Measurements from ENCODE around the gene COL6A3. TPM values are rescaled to one million over a fixed set of nuclear protein-coding genes. Genes with fewer than 3 reads are reported as not detected.

COL6A3 gene
- total and polyA plus RNA-seq, 7 donors: 15.5 to 75.2 (median 59.1) TPM

DNA sequence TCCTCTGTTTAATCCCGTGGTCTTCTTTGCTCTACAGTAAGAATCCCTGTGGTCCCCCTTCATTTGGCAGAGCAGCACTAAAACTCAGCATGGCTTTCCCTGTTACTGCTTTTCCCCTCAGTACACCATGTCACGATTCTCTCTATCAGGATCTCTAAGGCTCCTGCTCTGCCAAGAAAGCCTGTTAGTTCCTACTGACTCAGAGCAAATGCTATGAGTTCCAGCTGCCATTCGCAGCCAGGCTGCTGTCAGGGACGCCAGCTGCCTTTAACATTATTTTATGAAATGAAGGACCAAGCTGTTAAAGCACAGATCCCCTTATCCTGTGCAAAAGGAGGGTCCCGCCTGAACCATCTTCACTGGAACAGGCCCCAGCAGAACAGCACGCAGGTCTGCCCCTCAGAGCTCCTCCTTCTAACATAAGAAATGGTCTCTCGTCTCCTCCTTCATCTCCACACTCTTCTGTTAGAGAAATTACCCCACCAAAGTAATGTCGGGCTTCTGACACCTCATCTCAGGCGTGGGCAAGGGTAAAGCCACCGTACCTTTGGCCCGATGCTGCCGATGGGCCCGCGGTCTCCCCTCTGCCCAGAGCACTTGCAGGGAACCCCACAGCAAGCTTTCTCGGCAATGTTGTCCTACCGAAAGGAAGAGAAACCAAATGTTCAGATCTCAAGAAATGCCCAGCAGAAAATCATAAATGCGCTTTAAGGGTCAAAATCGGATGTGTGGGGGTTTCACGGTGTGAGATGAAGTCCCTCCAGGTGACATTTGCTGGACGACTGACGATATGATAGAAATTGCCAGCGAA lies 52.6 kb downstream of the COL6A3 start:
- peak in 2 of 4 donors; percentile 32 to 56 for ATAC-seq
- no peak for DNase-seq
- WGBS, 3 donors: 74 to 83% (median 75%) methylated on average over 22 of the region's 22 CpGs
- Histone ChIP-seq H3K4me1 (no peaks in the 10 kb centered on the region), H3K27ac (no peak overlapping the region), H3K27me3 (ENCODE audit: insufficient read depth in 3 of 3, low read length in 2 of 3) (no peaks in the 10 kb centered on the region), H3K9me3 (no peaks in the 10 kb centered on the region), H3K4me3 (no peak overlapping the region), H3K36me3 (ENCODE audit: insufficient read depth in 1 of 2, low read depth in 1 of 2) (no peaks in the 10 kb centered on the region)
- intact Hi-C loops (cut with DNase I): no loop called here
- TF ChIP-seq, protein P1, sequence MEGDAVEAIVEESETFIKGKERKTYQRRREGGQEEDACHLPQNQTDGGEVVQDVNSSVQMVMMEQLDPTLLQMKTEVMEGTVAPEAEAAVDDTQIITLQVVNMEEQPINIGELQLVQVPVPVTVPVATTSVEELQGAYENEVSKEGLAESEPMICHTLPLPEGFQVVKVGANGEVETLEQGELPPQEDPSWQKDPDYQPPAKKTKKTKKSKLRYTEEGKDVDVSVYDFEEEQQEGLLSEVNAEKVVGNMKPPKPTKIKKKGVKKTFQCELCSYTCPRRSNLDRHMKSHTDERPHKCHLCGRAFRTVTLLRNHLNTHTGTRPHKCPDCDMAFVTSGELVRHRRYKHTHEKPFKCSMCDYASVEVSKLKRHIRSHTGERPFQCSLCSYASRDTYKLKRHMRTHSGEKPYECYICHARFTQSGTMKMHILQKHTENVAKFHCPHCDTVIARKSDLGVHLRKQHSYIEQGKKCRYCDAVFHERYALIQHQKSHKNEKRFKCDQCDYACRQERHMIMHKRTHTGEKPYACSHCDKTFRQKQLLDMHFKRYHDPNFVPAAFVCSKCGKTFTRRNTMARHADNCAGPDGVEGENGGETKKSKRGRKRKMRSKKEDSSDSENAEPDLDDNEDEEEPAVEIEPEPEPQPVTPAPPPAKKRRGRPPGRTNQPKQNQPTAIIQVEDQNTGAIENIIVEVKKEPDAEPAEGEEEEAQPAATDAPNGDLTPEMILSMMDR (IDR thresholded peaks at IDR 0.05): no peak

DNA sequence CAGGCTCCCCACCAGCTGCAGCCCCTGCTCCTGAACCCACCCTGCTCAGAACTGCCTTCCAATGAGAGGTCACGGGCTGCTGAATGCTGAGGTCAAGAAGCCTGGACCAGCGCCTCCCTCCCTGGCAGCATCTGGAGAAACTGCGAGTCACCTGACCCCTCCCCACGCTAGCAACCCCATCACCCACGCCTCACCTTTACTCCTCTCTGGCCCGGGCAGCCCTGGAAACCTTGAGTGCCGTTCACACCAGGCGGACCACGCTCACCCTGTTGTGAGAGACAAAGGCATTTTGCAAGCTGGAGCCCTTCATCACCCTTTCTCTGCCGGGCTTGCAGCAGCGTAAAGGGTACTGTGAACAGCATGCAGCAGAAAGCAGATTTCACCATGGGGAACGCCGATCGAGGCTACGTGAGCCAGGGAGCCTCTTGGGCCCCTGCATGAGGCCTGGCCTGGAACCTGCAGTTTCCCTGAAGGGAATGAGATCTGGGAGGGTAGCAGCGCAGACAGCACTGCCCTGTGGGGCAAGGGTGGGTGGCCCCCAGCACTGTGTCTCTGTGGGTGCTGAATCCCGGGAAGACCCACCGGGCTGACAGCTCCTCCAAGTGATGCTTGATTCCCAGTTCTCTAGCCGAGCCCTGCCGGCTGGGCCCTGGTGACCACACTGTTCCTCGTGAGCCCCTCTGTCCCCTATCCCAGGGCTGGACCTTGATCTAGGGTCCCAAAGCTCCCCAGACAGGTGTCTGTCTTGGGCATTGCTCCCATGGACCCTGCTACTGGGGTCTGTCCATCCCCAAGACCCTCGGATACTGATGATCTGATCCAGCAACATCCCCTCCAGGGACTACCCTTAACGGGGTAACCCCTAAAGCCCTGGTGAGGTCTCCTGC lies 53.8 kb downstream of the COL6A3 start:
- Histone ChIP-seq H3K4me3 (no peak overlapping the region), H3K4me1 (no peaks in the 10 kb centered on the region), H3K27ac (no peak overlapping the region), H3K36me3 (ENCODE audit: insufficient read depth in 1 of 2, low read depth in 1 of 2) (no peaks in the 10 kb centered on the region), H3K9me3 (no peaks in the 10 kb centered on the region), H3K27me3 (ENCODE audit: insufficient read depth in 3 of 3, low read length in 2 of 3) (no peaks in the 10 kb centered on the region)
- DNase-seq (no peak), ATAC-seq (peak in 1 of 4 donors; percentile 14)
- TF ChIP-seq, protein P1 (IDR thresholded peaks at IDR 0.05): no peak
- WGBS, 3 donors: 79 to 83% (median 83%) methylated on average over 23 of the region's 23 CpGs
- intact Hi-C loops (cut with DNase I): no loop called here

DNA sequence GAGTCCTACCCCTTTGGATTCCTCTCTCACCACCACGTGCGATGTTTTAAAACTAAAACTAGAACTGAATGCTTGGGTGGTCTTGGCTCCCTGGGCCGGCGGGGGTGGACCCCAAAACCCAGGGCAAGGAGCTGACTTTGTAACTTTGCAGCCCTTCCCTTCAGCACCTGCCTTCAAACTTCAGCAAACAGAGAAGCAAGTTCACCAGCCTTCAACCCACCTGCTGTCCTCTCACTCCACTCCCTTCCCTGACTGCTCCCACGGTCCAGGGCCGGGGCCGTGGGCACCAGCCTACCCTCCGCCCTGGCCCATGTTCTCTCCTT lies 54.5 kb downstream of the COL6A3 start:
- WGBS, 3 donors: 76 to 85% (median 82%) methylated on average over 8 of the region's 8 CpGs
- H3K4me1 ChIP-seq: no peaks in the 10 kb centered on the region
- DNase-seq (no peak), ATAC-seq (no peak)
- H3K27me3 ChIP-seq (ENCODE audit: insufficient read depth in 3 of 3, low read length in 2 of 3): no peaks in the 10 kb centered on the region
- TF ChIP-seq, protein P1 (IDR thresholded peaks at IDR 0.05): no peak
- H3K36me3 ChIP-seq (ENCODE audit: insufficient read depth in 1 of 2, low read depth in 1 of 2): no peaks in the 10 kb centered on the region
- intact Hi-C loops (cut with DNase I): no loop called here
- no peak overlapping the region for H3K4me3 ChIP-seq
- H3K27ac ChIP-seq: no peak overlapping the region
- H3K9me3 ChIP-seq: no peaks in the 10 kb centered on the region

DNA sequence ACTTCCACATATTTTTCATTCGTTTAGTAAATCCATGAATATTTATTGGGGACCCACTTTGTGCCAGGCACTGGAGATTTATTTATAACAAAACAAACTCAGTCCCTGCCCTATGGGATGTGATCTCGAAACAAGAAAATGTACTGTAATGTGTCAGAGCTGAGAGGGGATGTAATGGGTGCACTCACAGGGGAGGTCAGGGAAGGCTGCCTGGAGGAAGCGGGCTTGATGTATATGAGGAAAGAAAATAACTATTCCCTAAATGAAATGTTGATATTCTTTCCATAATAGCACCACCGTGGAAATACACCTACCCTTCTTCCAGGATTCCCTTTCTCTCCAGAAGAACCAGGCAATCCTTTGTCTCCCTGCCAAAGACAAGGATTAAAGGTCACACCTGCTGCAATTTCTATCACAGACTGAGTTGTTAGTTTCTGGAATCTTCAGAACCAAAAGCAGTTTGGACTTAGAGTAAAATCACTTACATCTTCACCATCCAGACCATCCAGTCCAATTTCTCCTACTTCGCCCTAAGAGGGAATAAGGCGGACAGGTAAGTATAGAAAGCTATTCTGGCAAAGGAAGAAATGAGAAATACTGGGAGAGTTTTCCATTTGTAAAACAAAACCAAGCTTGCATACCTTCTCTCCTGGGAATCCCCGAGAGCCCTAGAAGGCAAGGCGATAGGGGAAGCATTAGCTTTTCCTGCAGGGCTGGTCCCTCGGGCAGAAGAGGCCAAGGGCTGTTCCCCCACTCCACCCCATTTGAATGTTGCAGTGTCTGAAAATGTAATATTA lies 55.0 kb downstream of the COL6A3 start:
- Histone ChIP-seq H3K9me3 (no peaks in the 10 kb centered on the region), H3K4me1 (no peaks in the 10 kb centered on the region), H3K27ac (no peak overlapping the region), H3K36me3 (ENCODE audit: insufficient read depth in 1 of 2, low read depth in 1 of 2) (no peaks in the 10 kb centered on the region), H3K27me3 (ENCODE audit: insufficient read depth in 3 of 3, low read length in 2 of 3) (no peaks in the 10 kb centered on the region), H3K4me3 (no peak overlapping the region)
- ATAC-seq (no peak), DNase-seq (no peak)
- intact Hi-C loops (cut with DNase I): no loop called here
- TF ChIP-seq, protein P1 (IDR thresholded peaks at IDR 0.05): no peak
- WGBS, 3 donors: 68 to 74% (median 73%) methylated on average over 9 of the region's 9 CpGs
